CD14-positive monocyte (primary cell): ENCODE data around the gene SYNPO. TPM values are rescaled to one million over a fixed set of nuclear protein-coding genes. Genes with fewer than 3 reads are reported as not detected.

Source experiments
- DNase-seq, 3 donors: peaks; one replicate each; pipeline ENCODE4 v3.0.0-alpha.2; 2011 to 2022
- H2AFZ ChIP-seq: 2 replicates; pipeline ENCODE4 v1.6.0; 2012; ENCODE audit warnings: mild to moderate bottlenecking, low read depth, low read length, inconsistent platforms; ENCODE audit not compliant: insufficient read depth, poor library complexity, severe bottlenecking
- H3K27ac ChIP-seq, 2 donors: 1 replicate in 1 of 2; 2 replicates in 1 of 2; pipeline ENCODE4 v1.5.1; 2012 to 2013; ENCODE audit warnings: low read length in 2 of 2, control low read depth in 1 of 2, inconsistent platforms in 1 of 2, low read depth in 1 of 2, mild to moderate bottlenecking in 1 of 2
- H3K27me3 ChIP-seq, 2 donors: one replicate each; pipeline versions ENCODE4 v1.6.0 to v1.6.1; 2011 to 2013; ENCODE audit warnings: low read length in 2 of 2; ENCODE audit not compliant: control insufficient read depth in 2 of 2, insufficient read depth in 2 of 2
- H3K36me3 ChIP-seq, 2 donors: replicated peaks in 1 of 2; 1 replicate in 1 of 2; 2 replicates in 1 of 2; pipeline versions ENCODE4 v1.5.1 to v1.6.1; 2012 to 2013; ENCODE audit warnings: low read length in 2 of 2, control low read depth in 1 of 2, inconsistent platforms in 1 of 2, mild to moderate bottlenecking in 1 of 2; ENCODE audit not compliant: insufficient read depth in 2 of 2, control insufficient read depth in 1 of 2
- H3K4me1 ChIP-seq, 2 donors: 1 replicate in 1 of 2; 2 replicates in 1 of 2; pipeline versions ENCODE4 v1.5.1 to v1.6.1; 2012 to 2013; ENCODE audit warnings: low read length in 2 of 2, control low read depth in 1 of 2, inconsistent platforms in 1 of 2, mild to moderate bottlenecking in 1 of 2, moderate library complexity in 1 of 2; ENCODE audit not compliant: insufficient read depth in 2 of 2, control insufficient read depth in 1 of 2
- H3K4me2 ChIP-seq: replicated peaks from 2 replicates; pipeline ENCODE3; 2012; ENCODE audit warnings: low read length, moderate library complexity, mild to moderate bottlenecking; ENCODE audit not compliant: poor library complexity, severe bottlenecking; ENCODE audit errors: extremely low read depth
- H3K4me3 ChIP-seq, 3 experiments: fragments of 200-600 bp in 1 of 3; sonication (generic) in 1 of 3; replicated peaks in 1 of 3; 1 replicate in 2 of 3; 2 replicates in 1 of 3; pipeline ENCODE4 v1.5.1; 2011 to 2013; ENCODE audit warnings: low read length in 3 of 3, mild to moderate bottlenecking in 3 of 3, control low read depth in 2 of 3, low read depth in 2 of 3, inconsistent platforms in 1 of 3, moderate library complexity in 1 of 3
- H3K79me2 ChIP-seq: 2 replicates; pipeline ENCODE4 v1.6.0; 2012; ENCODE audit warnings: mild to moderate bottlenecking, control low read depth, inconsistent platforms, low read length, moderate library complexity; ENCODE audit not compliant: insufficient read depth
- H3K9ac ChIP-seq: 2 replicates; pipeline ENCODE4 v1.6.0; 2017; ENCODE audit warnings: low read length, mild to moderate bottlenecking; ENCODE audit not compliant: insufficient read depth, poor library complexity, severe bottlenecking
- H3K9me3 ChIP-seq, 2 donors: replicated peaks in 1 of 2; 1 replicate in 1 of 2; 2 replicates in 1 of 2; pipeline versions ENCODE4 v1.5.1 to v1.6.1; 2012 to 2013; ENCODE audit warnings: low read length in 2 of 2, control low read depth in 1 of 2; ENCODE audit not compliant: control insufficient read depth in 1 of 2, insufficient read depth in 1 of 2
- H4K20me1 ChIP-seq: 2 replicates; pipeline ENCODE4 v1.6.0; 2012; ENCODE audit warnings: mild to moderate bottlenecking, low read length, control low read depth, moderate library complexity; ENCODE audit not compliant: insufficient read depth
- H3K27ac Mint-ChIP-seq, 7 donors: one replicate each; pipeline ENCODE4 v1.8.0; 2020; ENCODE audit warnings: mild to moderate bottlenecking in 7 of 7, mixed read lengths in 7 of 7, moderate library complexity in 6 of 7, inconsistent platforms in 2 of 7
- H3K27me3 Mint-ChIP-seq, 3 donors: one replicate each; pipeline ENCODE4 v1.8.0; 2021 to 2022; ENCODE audit warnings: low read depth in 3 of 3, mild to moderate bottlenecking in 3 of 3, mixed read lengths in 3 of 3, moderate library complexity in 3 of 3, inconsistent platforms in 1 of 3
- H3K36me3 Mint-ChIP-seq, 2 donors: one replicate each; pipeline ENCODE4 v1.8.0; 2020; ENCODE audit warnings: mixed read lengths in 2 of 2, inconsistent platforms in 1 of 2, mild to moderate bottlenecking in 1 of 2
- H3K4me1 Mint-ChIP-seq: one replicate; pipeline ENCODE4 v1.8.0; 2020; ENCODE audit warnings: mild to moderate bottlenecking, mixed read lengths
- H3K4me3 Mint-ChIP-seq, 2 donors: one replicate each; pipeline ENCODE4 v1.8.0; 2020; ENCODE audit warnings: mild to moderate bottlenecking in 2 of 2, mixed read lengths in 2 of 2, moderate library complexity in 1 of 2
- H3K9me3 Mint-ChIP-seq, 7 donors: one replicate each; pipeline ENCODE4 v1.8.0; 2020 to 2022; ENCODE audit warnings: mixed read lengths in 7 of 7, mild to moderate bottlenecking in 6 of 7, moderate library complexity in 6 of 7, inconsistent platforms in 2 of 7
- WGBS: methylation state at CpG from one replicate; pipeline ENCODE4 v1.1.5; 2013; ENCODE audit warnings: missing lambda C conversion rate; ENCODE audit not compliant: insufficient coverage; 5-methylcytosine and 5-hydroxymethylcytosine counted together
- intact Hi-C, 2 donors: fragments of 100-400 bp; cut with micrococcal nuclease; formaldehyde crosslinking; loops; one replicate each; pipeline versions ENCODE4 v1.15.0 to v1.15.1; 2023
- polyA plus RNA-seq, 3 donors: library from polyadenylated mRNA; depleted of rRNA in 1 of 3; unstranded in 2 of 3; stranded (reverse) in 1 of 3; fragments of 300-500 nt in 2 of 3; fragments of >200 nt in 1 of 3; fragmentation: Illumina TruSeq in 2 of 3; gene quantifications; 1 replicate in 2 of 3; 2 replicates in 1 of 3; pipeline ENCODE4 v1.2.3, GENCODE V29; 2012 to 2021
- TF ChIP-seq, protein P1 (sequence below): fragments of 200-600 bp; IDR thresholded peaks from one replicate; pipeline ENCODE4 v1.8.0; 2022; ENCODE audit warnings: antibody characterized with exemption, mild to moderate bottlenecking

The SYNPO gene
- polyA plus RNA-seq, 3 donors = not detected

DNA sequence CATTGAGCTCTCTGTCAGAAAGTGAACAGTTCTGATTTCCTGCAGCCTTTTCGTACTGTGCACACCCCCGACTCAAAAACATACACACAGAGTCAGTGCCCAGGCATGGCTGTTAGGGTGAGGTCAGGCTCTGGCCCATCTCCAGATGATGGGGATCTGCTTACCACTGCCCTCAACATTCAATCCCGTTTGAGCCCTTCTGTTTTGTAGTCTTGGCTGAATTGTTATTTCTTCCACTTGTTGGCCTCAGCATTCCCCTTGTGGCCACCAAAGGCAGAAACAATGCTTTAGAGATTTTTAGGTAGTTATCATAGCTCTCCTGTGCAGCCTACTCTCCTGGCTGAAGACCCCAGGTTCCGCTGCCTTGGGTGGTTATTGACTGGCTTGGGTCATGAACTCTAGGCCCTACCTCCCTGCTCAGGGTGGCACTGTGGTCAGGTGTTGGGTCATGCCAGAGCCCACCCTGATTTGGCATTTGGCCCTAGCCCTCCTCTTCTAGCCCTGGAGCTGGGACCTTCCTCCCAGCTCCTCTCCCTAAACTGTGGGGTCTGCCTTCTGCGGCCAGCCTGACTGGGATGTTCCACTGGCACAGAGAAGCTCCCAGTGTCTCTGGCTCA lies 12.8 kb downstream of the SYNPO start:
- H3K36me3 ChIP-seq = no peaks in the 10 kb centered on the region
- H3K4me1 ChIP-seq = peaks cover 9 to 14% of the 10 kb centered on the region in 2 donors
- no peak overlapping the region for H3K9ac ChIP-seq
- no peak overlapping the region for H3K4me3 ChIP-seq
- no peak overlapping the region for H3K27ac ChIP-seq
- no peak overlapping the region for H3K4me2 ChIP-seq
- TF ChIP-seq, protein P1, sequence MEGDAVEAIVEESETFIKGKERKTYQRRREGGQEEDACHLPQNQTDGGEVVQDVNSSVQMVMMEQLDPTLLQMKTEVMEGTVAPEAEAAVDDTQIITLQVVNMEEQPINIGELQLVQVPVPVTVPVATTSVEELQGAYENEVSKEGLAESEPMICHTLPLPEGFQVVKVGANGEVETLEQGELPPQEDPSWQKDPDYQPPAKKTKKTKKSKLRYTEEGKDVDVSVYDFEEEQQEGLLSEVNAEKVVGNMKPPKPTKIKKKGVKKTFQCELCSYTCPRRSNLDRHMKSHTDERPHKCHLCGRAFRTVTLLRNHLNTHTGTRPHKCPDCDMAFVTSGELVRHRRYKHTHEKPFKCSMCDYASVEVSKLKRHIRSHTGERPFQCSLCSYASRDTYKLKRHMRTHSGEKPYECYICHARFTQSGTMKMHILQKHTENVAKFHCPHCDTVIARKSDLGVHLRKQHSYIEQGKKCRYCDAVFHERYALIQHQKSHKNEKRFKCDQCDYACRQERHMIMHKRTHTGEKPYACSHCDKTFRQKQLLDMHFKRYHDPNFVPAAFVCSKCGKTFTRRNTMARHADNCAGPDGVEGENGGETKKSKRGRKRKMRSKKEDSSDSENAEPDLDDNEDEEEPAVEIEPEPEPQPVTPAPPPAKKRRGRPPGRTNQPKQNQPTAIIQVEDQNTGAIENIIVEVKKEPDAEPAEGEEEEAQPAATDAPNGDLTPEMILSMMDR = no peak
- intact Hi-C loops = loop anchor here in 1 of 2 donors (10.0 kb wide), 1 partner anchor 198 kb away; no protein-coding TSS in a partner anchor
- H3K27me3 ChIP-seq = peaks cover 0 to 4% of the 10 kb centered on the region in 2 donors
- no peaks in the 10 kb centered on the region for H4K20me1 ChIP-seq
- no peaks in the 10 kb centered on the region for H3K36me3 Mint-ChIP-seq
- H3K79me2 ChIP-seq = no peaks in the 10 kb centered on the region
- no peak overlapping the region for H3K27ac Mint-ChIP-seq
- H3K4me3 Mint-ChIP-seq = no peak overlapping the region
- peaks cover 4 to 15% (median 13%) of the 10 kb centered on the region in 3 donors for H3K27me3 Mint-ChIP-seq
- H3K4me1 Mint-ChIP-seq = peaks cover 9% of the 10 kb centered on the region
- H3K9me3 Mint-ChIP-seq = peaks cover 0 to 2% (median 0%) of the 10 kb centered on the region in 7 donors
- H3K9me3 ChIP-seq = no peaks in the 10 kb centered on the region
- no peak for DNase-seq
- no peak overlapping the region for H2AFZ ChIP-seq
- WGBS = 91% methylated on average over 4 of the region's 5 CpGs

DNA sequence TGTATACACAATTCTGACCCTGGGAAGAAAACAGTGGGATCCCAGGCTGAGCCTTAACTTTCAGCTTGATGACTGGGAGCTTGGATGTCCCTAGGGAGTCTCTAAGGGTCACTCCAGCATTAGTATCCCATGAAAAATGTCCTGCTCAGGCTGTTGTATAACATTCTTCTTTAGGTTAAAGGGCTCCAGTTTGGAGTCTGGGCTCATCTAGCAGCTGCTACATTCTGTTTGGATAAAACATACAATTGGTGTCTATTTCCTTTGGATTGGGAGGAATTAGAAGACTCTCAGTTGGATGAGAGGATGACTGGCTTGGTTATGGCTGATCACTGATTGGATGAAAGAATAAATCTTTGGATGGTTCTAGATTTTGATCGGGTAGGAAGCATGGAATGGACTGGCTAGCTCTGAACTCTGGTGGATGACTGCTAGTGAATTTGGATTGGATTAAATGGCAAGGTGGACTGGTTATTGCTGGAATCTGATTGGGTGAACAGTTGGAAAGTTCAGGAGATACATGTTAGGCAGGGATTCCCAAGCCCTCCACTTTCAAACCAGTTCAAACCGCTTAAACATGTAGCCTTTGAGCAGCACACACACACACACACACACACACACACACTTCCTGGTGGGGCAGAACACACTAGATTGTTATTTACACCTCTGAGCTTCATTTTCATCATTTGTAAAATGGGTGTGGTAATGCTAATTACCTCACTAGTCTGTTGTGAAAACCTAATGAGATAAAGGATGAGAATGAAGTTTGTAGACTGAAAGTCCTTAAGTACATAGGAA lies 13.5 kb downstream of the SYNPO start:
- H3K36me3 Mint-ChIP-seq = no peaks in the 10 kb centered on the region
- Histone ChIP-seq H3K9ac (no peak overlapping the region), H3K9me3 (no peaks in the 10 kb centered on the region), H3K27me3 (peaks cover 0 to 4% of the 10 kb centered on the region in 2 donors), H3K27ac (no peak overlapping the region), H3K4me1 (peaks cover 9 to 14% of the 10 kb centered on the region in 2 donors), H3K4me2 (no peak overlapping the region), H2AFZ (no peak overlapping the region), H3K4me3 (no peak overlapping the region), H4K20me1 (no peaks in the 10 kb centered on the region), H3K79me2 (no peaks in the 10 kb centered on the region), H3K36me3 (no peaks in the 10 kb centered on the region)
- TF ChIP-seq, protein P1 = no peak
- H3K27me3 Mint-ChIP-seq = peaks cover 4 to 15% (median 11%) of the 10 kb centered on the region in 3 donors
- WGBS = 92% methylated on average over 1 of the region's 2 CpGs
- H3K27ac Mint-ChIP-seq = no peak overlapping the region
- DNase-seq = no peak
- peaks cover 0 to 4% (median 0%) of the 10 kb centered on the region in 7 donors for H3K9me3 Mint-ChIP-seq
- peaks cover 9% of the 10 kb centered on the region for H3K4me1 Mint-ChIP-seq
- intact Hi-C loops = loop anchor here in 1 of 2 donors (10.0 kb wide), 1 partner anchor 199 kb away; no protein-coding TSS in a partner anchor
- H3K4me3 Mint-ChIP-seq = no peak overlapping the region
